ENCODE results near the gene OTOG. TPM values are rescaled to one million over a fixed set of nuclear protein-coding genes. Genes with fewer than 3 reads are reported as not detected.

Gene OTOG
- total RNA-seq, 1 donor from 2014 or later = 1.5 TPM

GRCh38 chr11:17672469-17672868 is 125.4 kb downstream of the OTOG start:
- no peak for TF ChIP-seq CTCF (IDR thresholded peaks at IDR 0.05; ENCODE audit: unreplicated experiment)
- Mint-ChIP-seq H3K4me3 (ENCODE audit: low read depth) (no peak overlapping the region), H3K36me3 (ENCODE audit: insufficient read depth) (no peaks in the 10 kb centered on the region), H3K4me1 (ENCODE audit: low read depth) (no peaks in the 10 kb centered on the region), H3K9me3 (ENCODE audit: low read depth) (peaks cover 19% of the 10 kb centered on the region), H3K27ac (no peak overlapping the region), H3K27me3 (peaks cover 57% of the 10 kb centered on the region)
- DNase-seq (ENCODE audit: low spot score, unreplicated experiment) = no peak

- Mint-ChIP-seq H3K4me1 (ENCODE audit: low read depth) (no peaks in the 10 kb centered on the region), H3K36me3 (ENCODE audit: insufficient read depth) (no peaks in the 10 kb centered on the region), H3K4me3 (ENCODE audit: low read depth) (no peak overlapping the region), H3K9me3 (ENCODE audit: low read depth) (peaks cover 19% of the 10 kb centered on the region), H3K27me3 (peaks cover 55% of the 10 kb centered on the region), H3K27ac (no peak overlapping the region)
- DNase-seq (ENCODE audit: low spot score, unreplicated experiment) = no peak
- no peak for TF ChIP-seq CTCF (IDR thresholded peaks at IDR 0.05; ENCODE audit: unreplicated experiment)
Observed at GRCh38 chr11:17673951-17674350, 126.9 kb downstream of the OTOG start.

GRCh38 chr11:17682848-17683247 is 135.8 kb downstream of the OTOG start:
- no peaks in the 10 kb centered on the region for H3K36me3 Mint-ChIP-seq (ENCODE audit: insufficient read depth)
- no peak overlapping the region for H3K4me3 Mint-ChIP-seq (ENCODE audit: low read depth)
- no peak for DNase-seq (ENCODE audit: low spot score, unreplicated experiment)
- no peak for TF ChIP-seq CTCF (IDR thresholded peaks at IDR 0.05; ENCODE audit: unreplicated experiment)
- no peak overlapping the region for H3K27ac Mint-ChIP-seq
- H3K9me3 Mint-ChIP-seq (ENCODE audit: low read depth) = no peaks in the 10 kb centered on the region
- no peaks in the 10 kb centered on the region for H3K4me1 Mint-ChIP-seq (ENCODE audit: low read depth)
- peaks cover 61% of the 10 kb centered on the region for H3K27me3 Mint-ChIP-seq

GRCh38 chr11:17683377-17684161 is 136.5 kb downstream of the OTOG start:
- Mint-ChIP-seq H3K4me1 (ENCODE audit: low read depth) (no peaks in the 10 kb centered on the region), H3K9me3 (ENCODE audit: low read depth) (no peaks in the 10 kb centered on the region), H3K4me3 (ENCODE audit: low read depth) (no peak overlapping the region), H3K36me3 (ENCODE audit: insufficient read depth) (no peaks in the 10 kb centered on the region), H3K27ac (peak overlapping the region; percentile 67), H3K27me3 (peaks cover 60% of the 10 kb centered on the region)
- no peak for TF ChIP-seq CTCF (IDR thresholded peaks at IDR 0.05; ENCODE audit: unreplicated experiment)
- no peak for DNase-seq (ENCODE audit: low spot score, unreplicated experiment)

GRCh38 chr11:17684550-17684949 is 137.5 kb downstream of the OTOG start:
- Mint-ChIP-seq H3K27ac (no peak overlapping the region), H3K4me3 (ENCODE audit: low read depth) (no peak overlapping the region), H3K27me3 (peaks cover 51% of the 10 kb centered on the region), H3K36me3 (ENCODE audit: insufficient read depth) (no peaks in the 10 kb centered on the region), H3K4me1 (ENCODE audit: low read depth) (no peaks in the 10 kb centered on the region), H3K9me3 (ENCODE audit: low read depth) (no peaks in the 10 kb centered on the region)
- no peak for DNase-seq (ENCODE audit: low spot score, unreplicated experiment)
- no peak for TF ChIP-seq CTCF (IDR thresholded peaks at IDR 0.05; ENCODE audit: unreplicated experiment)

All from progenitor cell of endocrine pancreas (in vitro differentiated cells).